ES-I3 (cell line): ENCODE results near the gene CCDC121.

Experiments
- H3K36me3 ChIP-seq: 2 replicates; pipeline ENCODE4 v1.6.1; 2013; ENCODE audit warnings: mild to moderate bottlenecking, low read length, control low read depth, moderate library complexity; ENCODE audit not compliant: insufficient read depth
- H3K4me1 ChIP-seq: 2 replicates; pipeline ENCODE4 v1.6.1; 2013; ENCODE audit warnings: mild to moderate bottlenecking, control low read depth, low read length; ENCODE audit not compliant: insufficient read depth
- H3K9ac ChIP-seq: 2 replicates; pipeline ENCODE4 v1.6.1; 2013; ENCODE audit warnings: low read depth, mild to moderate bottlenecking, low read length, moderate library complexity
- H3K9me3 ChIP-seq: 2 replicates; pipeline ENCODE4 v1.6.1; 2013; ENCODE audit warnings: mild to moderate bottlenecking, low read length, moderate library complexity; ENCODE audit not compliant: control insufficient read depth, insufficient read depth

Gene CCDC121, protein sequence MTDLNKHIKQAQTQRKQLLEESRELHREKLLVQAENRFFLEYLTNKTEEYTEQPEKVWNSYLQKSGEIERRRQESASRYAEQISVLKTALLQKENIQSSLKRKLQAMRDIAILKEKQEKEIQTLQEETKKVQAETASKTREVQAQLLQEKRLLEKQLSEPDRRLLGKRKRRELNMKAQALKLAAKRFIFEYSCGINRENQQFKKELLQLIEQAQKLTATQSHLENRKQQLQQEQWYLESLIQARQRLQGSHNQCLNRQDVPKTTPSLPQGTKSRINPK

DNA sequence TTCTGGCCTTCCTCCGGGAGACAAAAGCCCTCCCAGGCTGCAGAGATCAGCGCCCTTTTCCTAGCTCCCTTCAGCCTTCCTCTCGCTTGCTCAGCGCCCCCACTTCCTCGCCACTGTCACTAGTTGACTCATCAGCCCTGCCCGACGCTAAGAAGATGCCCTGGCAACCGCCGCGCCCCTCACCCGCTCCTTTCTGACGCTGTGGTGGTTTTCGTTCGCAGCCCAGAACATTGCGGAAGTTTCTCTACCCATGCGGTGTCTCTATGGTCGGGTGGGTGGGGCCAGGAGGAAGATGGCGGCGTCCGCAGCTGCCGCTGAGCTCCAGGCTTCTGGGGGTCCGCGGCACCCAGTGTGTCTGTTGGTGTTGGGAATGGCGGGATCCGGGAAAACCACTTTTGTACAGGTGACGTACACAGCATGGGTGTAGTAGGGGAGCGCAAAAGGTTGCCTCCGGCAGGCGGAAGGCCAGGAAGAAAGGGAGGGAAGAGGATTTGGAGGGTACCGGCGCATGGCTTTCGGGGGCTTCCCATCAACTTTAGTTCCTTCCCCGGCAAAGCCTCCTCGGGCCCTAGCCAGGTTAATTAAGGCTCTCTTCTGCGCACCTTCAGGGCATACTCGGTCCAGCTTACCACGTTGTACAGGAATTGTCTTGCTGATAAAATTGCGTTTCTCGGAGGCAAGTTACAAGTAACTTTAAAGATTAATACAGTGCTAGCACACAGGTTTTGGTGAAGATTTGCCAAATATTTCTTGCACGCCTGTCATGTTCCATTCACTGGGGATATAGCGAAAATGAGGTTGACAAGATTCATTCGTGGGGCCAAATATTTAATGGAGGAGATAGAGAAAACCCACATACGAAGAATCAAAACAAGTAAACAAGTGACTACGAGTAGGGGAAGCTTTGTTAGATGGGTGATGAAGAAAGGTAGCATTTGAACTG, at the start of gene CCDC121, which contains the start of gene GPN1:
Gene CCDC121, minus strand, starts transcription at position 246 of the 943 bp plus-strand sequence. CDS start 1,213 bp downstream, outside the sequence.
Gene GPN1, plus strand, starts transcription at position 284 of the 943 bp plus-strand sequence. Its CDS starts 9 bp downstream, at position 293.
- Histone ChIP-seq H3K9ac (peak within 1 kb of the TSS; percentile 84), H3K4me1 (no peaks in the 10 kb centered on the region), H3K9me3 (no peaks in the 10 kb centered on the region), H3K36me3 (peaks cover 11% of the 10 kb centered on the region; the same call in 1 of the 2 replicates)

- H3K4me1 ChIP-seq, result no peaks in the 10 kb centered on the region
- no peaks in the 10 kb centered on the region for H3K9me3 ChIP-seq
- H3K36me3 ChIP-seq, result peaks cover 11% of the 10 kb centered on the region
These were observed 44.1 kb upstream of the CCDC121 start for GRCh38 chr2:27672723-27673486.

DNA sequence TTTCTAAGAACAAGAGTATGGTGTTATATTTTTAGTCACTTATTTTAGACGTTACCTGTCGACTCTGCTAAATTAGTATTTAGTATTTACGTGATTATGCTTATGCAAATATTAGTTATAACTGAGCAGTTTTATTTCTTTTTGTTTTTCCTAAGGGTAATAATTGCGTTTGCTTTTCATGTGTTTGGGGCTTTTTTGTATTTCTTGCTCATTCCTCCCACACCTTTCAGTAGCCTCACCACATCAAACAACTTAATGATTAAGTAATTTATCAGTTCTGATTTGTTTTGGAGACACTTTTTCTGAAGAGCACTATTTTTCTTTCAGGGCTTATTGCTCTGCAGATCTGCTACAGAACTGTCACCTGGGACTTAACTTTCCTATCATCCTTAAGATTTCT, 42.4 kb upstream of the CCDC121 start:
- peaks cover 6% of the 10 kb centered on the region for H3K36me3 ChIP-seq
- no peaks in the 10 kb centered on the region for H3K4me1 ChIP-seq
- H3K9me3 ChIP-seq, result no peaks in the 10 kb centered on the region
- H3K9ac ChIP-seq, result no peak overlapping the region

More at GRCh38 chr2:27672723-27673486, 44.1 kb upstream of the CCDC121 start:
- no peak overlapping the region for H3K9ac ChIP-seq

DNA sequence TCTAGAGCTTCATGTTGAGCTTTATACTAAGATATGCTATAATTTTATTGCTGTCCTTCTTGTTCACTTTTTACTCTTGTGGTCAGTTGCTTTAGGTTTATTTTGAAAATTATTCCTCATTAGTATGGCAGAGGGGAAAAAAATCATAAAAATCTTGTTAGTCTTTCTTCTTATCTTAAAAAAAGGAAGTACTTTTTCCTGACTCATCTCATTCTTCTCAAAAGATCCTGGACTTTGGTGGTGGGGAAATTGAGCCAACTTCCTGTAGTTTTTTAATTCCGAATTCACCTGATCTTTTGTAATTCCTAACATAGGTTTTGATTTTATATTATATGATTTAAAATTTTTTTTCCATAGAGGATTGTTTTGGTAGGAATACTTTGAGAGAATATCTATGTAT, 38.6 kb upstream of the CCDC121 start:
- H3K9me3 ChIP-seq, result no peaks in the 10 kb centered on the region
- no peak overlapping the region for H3K9ac ChIP-seq
- peaks cover 6% of the 10 kb centered on the region for H3K36me3 ChIP-seq
- 0 out of 2 replicates have a peak, but pooled peaks cover 3% of the 10 kb centered on the region for H3K4me1 ChIP-seq

DNA sequence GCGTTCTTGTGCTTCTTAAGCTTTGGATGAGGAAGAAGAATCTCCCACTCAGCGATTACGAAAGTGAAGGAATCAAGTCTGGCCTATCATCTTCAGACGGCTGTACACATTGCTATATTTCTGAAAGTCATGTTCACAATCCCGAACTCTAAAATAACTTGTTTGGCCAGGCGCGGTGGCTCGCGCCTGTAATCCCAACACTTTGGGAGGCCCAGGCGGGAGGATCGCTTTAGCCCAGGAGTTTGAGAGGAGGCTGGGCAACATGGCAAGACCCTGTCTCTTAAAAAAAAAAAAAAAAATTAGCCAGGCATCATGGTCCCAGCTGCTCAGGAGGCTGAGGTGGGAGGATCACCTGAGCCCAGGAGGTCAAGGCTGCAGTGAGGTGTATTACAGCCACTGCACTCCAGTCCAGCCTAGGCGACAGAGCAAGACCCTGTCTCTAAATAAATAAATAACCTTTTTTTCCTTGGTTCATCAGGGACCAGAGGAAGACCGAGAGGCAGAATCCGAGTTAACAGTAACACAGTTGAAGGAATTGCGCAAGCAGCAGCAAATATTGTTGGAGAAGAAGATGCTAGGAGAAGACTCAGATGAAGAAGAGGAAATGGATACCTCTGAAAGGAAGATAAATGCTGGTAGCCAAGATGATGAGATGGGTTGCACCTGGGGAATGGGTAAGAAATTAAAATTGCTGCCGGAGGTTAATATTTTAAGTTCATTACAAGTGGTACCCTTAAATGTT, 36.0 kb upstream of the CCDC121 start:
- no peaks in the 10 kb centered on the region for H3K9me3 ChIP-seq
- peak overlapping the region; percentile 71; the same call in 1 of the 2 replicates for H3K9ac ChIP-seq
- peaks cover 12% of the 10 kb centered on the region for H3K36me3 ChIP-seq
- 0 out of 2 replicates have a peak, but pooled peaks cover 5% of the 10 kb centered on the region for H3K4me1 ChIP-seq

DNA sequence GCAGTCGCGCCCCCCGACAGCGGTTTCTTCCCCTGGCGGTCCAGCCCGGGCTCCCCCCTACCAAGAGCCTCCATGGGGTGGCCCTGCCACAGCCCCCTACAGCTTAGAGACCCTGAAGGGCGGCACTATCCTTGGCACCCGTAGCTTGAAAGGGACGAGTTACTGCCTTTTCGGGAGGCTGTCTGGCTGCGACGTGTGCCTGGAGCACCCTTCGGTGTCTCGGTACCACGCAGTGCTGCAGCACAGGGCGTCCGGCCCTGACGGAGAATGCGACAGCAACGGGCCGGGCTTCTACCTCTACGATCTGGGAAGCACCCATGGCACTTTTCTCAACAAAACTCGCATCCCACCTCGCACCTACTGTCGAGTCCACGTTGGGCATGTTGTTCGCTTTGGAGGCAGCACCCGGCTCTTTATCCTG, 35.4 kb upstream of the CCDC121 start:
- Histone ChIP-seq H3K36me3 (peaks cover 8% of the 10 kb centered on the region), H3K9me3 (no peaks in the 10 kb centered on the region), H3K4me1 (0 out of 2 replicates have a peak, but pooled peaks cover 5% of the 10 kb centered on the region), H3K9ac (peak overlapping the region; percentile 71)

GRCh38 chr2:27663285-27664153, 34.7 kb upstream of the CCDC121 start, which contains the start of the genes SLC4A1AP and SUPT7L:
SLC4A1AP (plus strand) TSS chr2:27663889; CDS start chr2:27663915, 26 bp downstream.
SUPT7L (minus strand) TSS chr2:27663614; CDS start chr2:27662192, 1,422 bp downstream.
- 0 out of 2 replicates have a peak, but pooled peaks cover 5% of the 10 kb centered on the region for H3K4me1 ChIP-seq
- H3K9ac ChIP-seq, result peak within 1 kb of the TSS; percentile 71
- H3K9me3 ChIP-seq, result no peaks in the 10 kb centered on the region
- H3K36me3 ChIP-seq, result peaks cover 9% of the 10 kb centered on the region; the same call in 1 of the 2 replicates

GRCh38 chr2:27661371-27661770, 32.6 kb upstream of the CCDC121 start:
- Histone ChIP-seq H3K9ac (no peak overlapping the region), H3K9me3 (no peaks in the 10 kb centered on the region), H3K4me1 (0 out of 2 replicates have a peak, but pooled peaks cover 5% of the 10 kb centered on the region), H3K36me3 (peaks cover 12% of the 10 kb centered on the region; the same call in 1 of the 2 replicates)

GRCh38 chr2:27655155-27655951, 26.5 kb upstream of the CCDC121 start:
- Histone ChIP-seq H3K9me3 (no peaks in the 10 kb centered on the region), H3K4me1 (no peaks in the 10 kb centered on the region), H3K9ac (no peak overlapping the region), H3K36me3 (peaks cover 37% of the 10 kb centered on the region)

GRCh38 chr2:27653397-27653796, 24.6 kb upstream of the CCDC121 start:
- Histone ChIP-seq H3K9me3 (no peaks in the 10 kb centered on the region), H3K36me3 (peaks cover 40% of the 10 kb centered on the region), H3K4me1 (no peaks in the 10 kb centered on the region), H3K9ac (no peak overlapping the region)

- Histone ChIP-seq H3K36me3 (peaks cover 45% of the 10 kb centered on the region), H3K4me1 (no peaks in the 10 kb centered on the region), H3K9ac (no peak overlapping the region), H3K9me3 (no peaks in the 10 kb centered on the region)
These were observed 24.0 kb upstream of the CCDC121 start for GRCh38 chr2:27652790-27653189.

DNA sequence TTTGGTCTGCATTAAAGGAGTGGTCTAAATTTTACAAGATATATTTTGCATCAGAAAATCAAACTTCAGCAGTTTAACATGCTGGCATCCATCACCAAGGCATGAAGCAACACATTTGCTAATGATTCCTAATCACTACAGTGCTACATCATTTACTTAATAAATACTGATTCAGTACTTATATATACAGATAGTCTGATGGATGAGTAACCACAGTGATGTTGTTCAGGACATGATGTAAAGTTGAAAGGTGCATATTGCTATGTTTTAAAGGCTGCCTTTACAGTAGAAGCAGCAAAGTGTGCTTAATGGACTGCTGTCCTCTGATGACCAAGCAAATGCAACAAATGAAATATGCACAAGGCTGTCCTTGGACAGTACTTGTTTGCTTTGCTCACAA, 23.5 kb upstream of the CCDC121 start:
- no peaks in the 10 kb centered on the region for H3K9me3 ChIP-seq
- H3K9ac ChIP-seq, result no peak overlapping the region
- no peaks in the 10 kb centered on the region for H3K4me1 ChIP-seq
- H3K36me3 ChIP-seq, result peaks cover 46% of the 10 kb centered on the region
